GM18870 (cell line): ENCODE results near the gene DIS3.
A peak's percentile ranks its signal among the peaks of the same experiment; 100 is the strongest.
"Not testable (repeated sequence)": the region's sequence is repeated elsewhere in the genome, so short reads cannot be mapped to it uniquely, and the experiment has no call there.

ENCODE experiments used
- ATAC-seq: cut with Tn5 transposase; IDR thresholded peaks from one replicate; pipeline ENCODE4 v1.9.1; 2021; ENCODE audit warnings: moderate library complexity; ENCODE audit not compliant: unreplicated experiment

The DIS3 gene

DNA sequence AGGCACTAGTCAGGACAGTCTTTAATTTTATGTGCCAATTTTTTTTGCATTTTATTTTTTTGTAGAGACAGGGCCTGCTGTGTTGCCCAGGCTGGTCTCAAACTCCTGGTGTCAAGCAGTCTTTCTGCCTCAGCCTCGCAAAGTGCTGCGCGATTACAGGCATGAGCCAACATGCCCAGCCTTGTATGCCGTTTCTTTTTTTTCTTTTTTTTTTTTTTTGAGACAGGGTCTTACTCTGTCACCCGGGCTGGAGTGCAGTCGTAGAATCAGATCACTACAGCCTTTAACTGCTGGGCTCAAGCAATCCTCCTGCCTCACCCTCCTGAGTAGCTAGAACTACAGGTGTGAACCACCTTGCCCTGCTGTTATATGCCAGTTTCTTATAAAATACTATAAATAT is 27.6 kb downstream of the DIS3 start:
- no peak for ATAC-seq

DNA sequence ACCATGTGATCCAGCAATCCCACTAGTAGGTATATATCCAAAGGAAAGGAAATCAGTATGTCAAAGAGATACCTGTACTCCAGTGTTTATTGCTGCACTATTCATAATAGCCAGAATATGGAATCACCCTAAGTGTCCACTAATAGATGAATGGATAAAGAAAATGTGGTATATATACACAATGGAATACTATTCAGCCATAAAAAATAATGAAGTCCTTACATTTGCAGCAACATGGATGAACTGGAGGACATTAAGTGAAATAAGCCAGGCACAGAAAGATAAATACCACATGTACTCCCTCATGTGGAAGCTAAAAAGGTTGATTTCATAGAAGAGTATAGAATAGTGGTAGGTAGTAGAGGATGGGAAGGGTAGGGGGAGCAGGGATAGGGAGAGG is 30.5 kb downstream of the DIS3 start:
- no peak for ATAC-seq

DNA sequence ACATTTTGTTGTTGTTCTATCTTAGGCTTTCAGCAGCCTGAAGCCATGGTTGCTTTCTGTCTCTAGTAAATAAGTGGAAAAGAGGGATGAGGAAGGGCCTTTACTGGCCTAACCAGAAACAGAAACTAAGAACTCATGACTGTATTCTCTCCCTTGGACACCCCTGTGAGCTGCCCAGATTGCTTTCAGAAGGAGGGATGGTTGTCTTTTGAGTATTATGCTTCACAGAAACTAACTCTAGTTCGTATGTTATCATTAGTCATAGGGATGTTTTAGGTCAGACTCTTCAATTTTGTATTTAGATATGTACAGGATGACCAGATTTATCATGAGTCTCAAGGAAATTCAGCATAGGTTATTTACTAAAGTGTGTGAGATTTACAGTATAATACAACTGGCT is 36.4 kb downstream of the DIS3 start:
- peak; percentile 72 for ATAC-seq

DNA sequence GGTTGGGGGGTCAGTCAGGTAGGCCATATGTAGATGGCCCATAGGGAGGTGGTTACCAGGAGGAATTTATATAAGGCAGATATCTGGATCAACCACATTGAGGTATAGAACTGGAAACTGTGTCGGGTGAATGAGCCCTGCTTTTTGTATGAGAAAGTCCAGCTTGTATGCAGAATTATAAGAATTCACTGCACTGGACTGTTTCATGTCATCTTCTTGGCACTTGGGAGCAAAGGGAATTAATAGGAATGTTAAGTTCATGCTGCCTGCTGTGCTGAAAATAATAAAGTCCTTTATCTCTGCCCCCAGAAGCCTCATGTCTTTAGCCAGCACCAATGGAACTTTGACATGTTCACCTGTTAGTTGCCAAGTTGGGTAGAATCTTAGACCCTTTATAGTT is 41.7 kb downstream of the DIS3 start:
- ATAC-seq, result no peak

DNA sequence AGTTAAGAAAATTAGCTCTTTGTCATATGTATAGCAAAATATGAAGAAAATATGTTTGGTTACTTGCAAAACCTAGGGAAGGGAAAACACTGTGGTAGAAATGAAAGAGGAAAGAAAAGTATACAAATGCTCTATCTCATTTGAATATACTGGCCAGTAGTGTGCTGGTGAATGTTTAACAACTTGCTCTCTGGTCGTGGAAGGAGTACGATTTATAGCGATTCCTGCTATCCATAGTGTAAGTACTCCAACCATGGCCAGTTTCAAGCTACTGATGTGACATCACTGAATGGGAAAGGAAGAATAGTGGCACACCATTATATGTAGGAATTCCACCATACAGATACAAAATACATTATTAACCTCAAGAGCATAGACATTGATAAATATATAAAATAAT is 44.7 kb downstream of the DIS3 start:
- ATAC-seq, result no peak

DNA sequence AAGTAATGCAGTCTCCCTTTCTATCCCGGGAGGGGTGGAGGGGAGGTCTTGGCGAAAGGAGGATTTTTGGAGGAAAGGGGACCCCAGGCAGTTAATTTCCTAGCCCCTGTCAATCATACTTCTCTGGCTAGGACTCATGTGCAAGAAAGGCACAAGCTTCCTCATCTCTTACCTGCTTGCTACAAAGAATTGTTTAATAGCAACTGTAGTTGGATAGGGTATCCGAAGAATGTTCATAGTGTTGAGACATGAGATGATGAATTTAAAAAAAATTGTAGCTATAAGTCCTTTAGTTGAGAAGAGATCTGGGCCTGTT is 53.5 kb downstream of the DIS3 start:
- no peak for ATAC-seq

DNA sequence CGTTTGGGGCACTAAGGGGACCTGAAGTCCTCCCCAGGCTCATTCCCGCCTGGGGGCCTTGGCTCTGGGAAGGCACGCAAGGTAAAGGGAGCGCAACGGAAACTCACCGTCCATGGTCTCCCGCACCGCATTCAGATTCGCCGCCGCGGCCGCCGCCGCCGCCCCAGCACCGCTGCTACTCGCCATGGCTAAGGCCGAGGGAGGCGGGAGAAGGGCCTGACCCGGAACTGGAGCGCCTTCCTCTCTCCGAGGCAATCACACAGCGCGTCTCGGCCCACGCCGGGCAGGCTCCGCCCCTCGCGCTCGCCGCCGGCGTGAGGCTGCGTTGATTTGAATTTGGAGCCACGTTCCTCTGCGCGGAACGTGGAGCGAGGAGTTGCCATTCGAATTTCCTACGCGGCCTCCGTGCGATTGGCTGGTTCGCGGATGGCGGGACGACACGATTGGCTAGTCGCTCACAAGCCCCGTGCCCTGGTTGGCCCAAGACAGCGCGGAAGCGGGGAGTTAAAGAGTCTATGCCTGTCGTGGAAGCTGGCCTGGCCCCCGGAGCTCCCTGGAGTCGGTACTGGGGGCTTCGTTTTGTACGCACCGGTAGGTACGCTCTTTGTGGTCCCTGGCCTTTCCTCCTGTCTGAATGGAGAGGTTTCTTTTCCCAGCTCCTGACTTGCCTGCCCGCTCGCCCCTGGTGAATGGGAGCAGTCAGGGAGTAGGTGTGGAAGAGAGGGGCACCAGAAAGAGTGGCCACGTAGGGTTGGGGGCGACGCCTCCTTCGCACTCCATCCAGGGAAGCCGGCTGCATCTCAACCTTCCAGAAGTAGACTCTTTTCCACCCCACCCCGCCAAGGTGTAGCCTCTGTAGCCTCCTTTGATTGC is 54.0 kb downstream of the DIS3 start, which contains the start of the genes BORA and MZT1:
Gene BORA (plus strand): TSS at position 507 of the 873 bp plus-strand sequence. CDS start 1,018 bp downstream, outside the sequence.
Gene MZT1 (minus strand): TSS at position 213 of the 873 bp plus-strand sequence. CDS start 27 bp downstream, at position 186.
- peak; percentile 96 for ATAC-seq

DNA sequence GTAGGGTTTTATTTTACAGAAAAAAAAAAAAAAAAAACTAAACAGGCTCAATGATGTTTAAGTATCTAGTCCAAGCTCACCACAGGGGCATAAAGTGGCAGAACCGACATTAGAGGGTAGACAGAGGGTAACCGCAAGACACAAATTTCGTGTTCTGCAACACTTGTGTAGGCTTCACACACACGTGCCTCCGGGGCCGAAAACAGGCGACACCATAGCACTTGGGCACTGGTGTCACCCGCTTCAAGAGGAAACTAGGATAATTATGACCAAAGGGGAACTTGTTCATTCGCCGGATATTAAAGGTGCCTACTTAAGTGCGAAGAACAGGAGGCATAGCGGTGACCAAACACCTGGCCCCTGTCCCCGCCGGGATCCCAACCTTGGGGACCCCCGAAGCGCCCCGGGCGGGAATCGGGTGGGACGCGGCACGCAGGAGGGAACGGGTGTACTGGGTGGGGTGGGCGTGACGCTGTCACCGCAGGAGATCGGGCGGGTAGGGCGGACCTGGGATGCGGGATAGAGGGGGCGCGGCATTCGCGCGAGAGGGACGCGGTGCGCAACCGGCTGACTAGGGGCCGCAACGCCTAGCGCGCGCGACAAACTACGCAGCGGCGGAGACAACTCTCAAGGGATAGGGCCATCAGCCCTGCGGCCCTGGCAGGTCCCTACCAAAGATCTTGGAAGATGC is 54.8 kb downstream of the DIS3 start:
- peak; percentile 17 for ATAC-seq

DNA sequence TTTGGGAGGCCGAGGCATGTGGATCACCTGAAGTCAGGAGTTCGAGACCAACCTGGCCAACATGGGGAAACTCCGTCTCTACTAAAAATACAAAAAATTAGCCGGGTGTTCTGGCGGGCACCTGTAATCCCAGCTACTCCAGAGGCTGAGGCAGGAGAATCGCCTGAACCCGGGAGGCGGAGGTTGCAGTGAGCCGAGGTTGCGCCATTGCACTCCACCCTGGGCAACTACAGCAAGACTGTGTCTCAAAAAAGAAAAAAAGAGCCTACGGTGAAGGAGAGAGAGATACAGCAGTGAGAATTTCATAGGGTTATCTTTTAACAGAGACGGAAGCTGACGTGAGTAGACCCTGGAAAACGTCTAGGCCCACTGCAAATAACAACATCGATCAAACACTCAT is 55.5 kb downstream of the DIS3 start:
- not testable (repeated sequence) for ATAC-seq

DNA sequence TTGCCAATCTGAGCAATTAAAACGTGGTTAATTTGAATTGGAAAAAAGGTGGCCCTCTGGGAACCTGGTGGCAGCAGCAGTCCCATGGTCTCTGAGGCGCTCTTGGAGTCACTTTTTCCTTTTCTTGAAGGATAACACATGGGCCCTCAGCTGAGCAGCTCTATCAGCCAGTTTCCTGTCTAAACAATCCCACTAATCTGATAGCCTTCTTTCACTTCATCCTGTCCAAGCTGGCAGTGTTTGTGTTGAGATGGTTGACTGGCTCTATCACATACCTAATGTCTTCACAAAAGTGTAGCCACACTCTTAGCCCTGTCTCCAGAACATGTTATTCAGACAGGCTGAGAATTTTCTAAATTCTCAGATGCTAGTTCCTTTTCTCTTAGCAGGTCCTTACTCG is 64.9 kb downstream of the DIS3 start:
- no peak for ATAC-seq
